ENCODE data around the gene OR4E1.
"Not testable (repeated sequence)": the region's sequence is repeated elsewhere in the genome, so short reads cannot be mapped to it uniquely, and the experiment has no call there.

The OR4E1 gene, protein sequence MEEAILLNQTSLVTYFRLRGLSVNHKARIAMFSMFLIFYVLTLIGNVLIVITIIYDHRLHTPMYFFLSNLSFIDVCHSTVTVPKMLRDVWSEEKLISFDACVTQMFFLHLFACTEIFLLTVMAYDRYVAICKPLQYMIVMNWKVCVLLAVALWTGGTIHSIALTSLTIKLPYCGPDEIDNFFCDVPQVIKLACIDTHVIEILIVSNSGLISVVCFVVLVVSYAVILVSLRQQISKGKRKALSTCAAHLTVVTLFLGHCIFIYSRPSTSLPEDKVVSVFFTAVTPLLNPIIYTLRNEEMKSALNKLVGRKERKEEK

DNA sequence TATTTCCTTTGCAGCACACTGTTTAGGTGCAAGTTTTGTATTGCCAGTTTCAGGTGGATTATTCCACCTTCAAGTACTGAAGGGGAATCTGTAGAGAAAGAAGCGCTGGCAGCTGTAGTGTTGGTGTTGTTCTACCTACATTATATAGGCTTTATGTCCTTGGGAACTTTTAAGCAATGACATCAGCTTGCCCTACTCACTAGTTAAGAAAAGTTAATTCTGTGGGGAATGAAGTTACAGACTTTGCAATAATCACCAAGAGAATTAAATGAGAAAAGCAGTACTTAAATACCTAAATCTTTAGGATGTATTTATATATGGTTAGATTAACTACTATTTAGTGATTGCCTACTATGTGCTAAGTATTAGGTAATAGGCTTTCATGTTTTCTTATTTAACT is at the start of gene OR4E1:
OR4E1 (minus strand) TSS at position 101 of the 400 bp plus-strand sequence. CDS start 2,883 bp downstream, outside the sequence.
- DNase-seq (ENCODE audit: low read depth in 2 of 2), result no peak

DNA sequence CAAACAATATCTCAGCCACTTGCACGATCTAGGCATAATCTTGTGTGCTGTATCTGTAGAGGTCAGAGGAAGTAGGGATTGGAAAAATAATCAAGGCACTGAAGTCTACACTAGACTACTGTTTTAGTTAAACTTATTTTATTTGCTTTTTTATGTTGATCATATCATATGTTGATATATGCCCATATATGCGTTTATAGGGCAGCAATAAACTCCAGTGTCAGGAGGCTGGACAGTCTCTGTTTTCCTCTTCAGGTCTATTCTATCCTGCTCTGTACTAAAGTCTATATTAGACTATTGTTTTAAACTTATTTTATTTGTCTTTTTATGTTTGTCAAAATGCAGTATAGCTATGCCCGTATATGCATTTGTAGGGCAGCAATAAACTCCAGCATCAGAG is 47.9 kb upstream of the OR4E1 start:
- DNase-seq (ENCODE audit: low read depth in 2 of 2), result no peak

DNA sequence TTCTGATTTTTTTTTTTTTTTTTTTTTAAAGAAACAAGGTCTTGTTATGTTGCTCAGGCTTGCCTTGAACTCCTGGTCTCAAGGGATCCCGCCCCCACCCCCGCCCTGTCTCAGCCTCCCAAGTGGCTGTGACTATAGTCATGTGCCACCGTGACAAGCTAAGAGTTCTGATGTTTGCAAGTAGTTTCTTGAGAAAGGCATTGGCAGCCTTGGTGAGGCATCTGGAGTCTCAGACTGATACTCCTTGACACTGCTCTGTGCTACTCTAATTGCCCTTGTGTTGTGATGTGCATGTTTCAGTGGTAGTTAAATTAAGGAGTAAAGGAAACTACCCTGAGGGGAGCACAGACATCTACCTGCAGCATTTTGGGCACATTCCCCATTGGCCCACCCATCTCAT is 46.2 kb upstream of the OR4E1 start:
- no peak for DNase-seq (ENCODE audit: low read depth in 2 of 2)

DNA sequence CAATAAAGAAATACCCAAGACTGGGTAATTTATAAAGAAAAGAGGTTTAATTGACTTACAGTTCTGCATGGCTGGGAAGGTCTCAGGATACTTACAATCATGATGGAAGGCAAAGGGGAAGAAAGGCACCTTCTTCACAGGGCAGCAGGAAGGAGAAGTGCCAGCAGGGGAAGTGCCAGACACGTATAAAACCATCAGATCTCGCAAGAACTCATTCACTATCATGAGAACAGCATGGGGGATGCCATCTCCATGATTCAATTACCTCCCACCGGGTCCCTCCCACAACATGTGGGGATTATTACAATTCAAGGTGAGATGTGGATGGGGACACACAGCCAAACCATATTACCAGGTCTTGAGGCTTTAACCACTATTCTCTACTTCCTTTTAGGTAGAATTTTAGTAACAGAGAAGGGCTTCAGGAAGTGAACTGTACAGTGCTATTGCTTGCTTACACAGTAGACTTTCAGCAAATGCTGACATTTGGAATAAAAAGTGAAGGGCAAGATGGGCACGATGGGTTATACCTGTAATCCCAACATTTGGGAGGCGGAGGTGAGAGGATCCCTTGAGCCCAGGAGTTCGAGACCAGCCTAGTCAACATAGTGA is 40.8 kb upstream of the OR4E1 start:
- DNase-seq (ENCODE audit: low read depth in 2 of 2), result no peak

DNA sequence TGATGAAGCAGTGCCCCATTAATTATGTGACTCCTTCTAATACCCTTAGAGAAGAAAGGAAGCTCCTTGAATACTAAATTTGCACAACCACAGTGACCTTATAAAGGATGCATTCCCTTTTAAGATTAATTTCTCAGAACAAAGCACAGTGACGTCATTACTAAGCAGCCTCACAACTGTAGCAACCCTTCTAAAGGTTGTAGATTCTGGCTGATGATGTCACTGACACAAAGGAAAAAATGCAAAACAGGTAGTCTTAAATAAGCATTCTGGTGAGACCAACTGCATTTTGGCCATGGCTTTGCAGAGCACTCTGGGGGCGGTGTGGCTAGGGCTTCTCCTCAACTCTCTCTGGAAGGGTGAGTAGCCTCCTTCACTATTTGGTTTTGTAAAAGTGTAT is 38.4 kb upstream of the OR4E1 start:
- DNase-seq (ENCODE audit: low read depth in 2 of 2), result no peak

DNA sequence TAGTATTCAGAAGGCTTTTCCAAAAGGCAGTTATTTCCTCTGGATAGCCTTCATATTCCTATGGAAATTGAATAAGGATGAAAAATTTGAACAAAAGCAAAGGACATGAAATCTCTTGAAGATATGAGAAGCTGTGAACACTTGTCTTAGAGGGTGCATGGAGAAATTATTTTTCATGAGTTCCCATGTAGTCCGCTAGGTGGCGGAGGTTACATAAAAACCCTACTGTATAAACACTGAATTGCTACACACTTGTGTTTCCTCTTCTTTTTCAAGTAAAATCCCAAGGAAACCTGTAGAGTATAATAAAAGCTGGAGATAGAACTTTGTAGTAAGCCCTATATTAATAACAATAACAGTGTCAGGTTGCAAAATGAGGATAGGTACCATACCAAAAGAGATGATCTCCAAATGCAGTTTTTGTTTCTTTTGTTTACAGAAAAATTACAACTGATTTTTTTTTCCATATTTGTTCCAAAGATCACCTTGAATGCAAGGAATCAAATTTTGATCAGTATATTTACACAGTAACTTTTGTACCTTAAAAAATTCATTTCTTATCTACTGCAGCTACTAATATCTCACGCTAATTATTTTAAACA is 37.8 kb upstream of the OR4E1 start:
- peak in 1 of 2 experiments; percentile 7 for DNase-seq (ENCODE audit: low read depth in 2 of 2)

DNA sequence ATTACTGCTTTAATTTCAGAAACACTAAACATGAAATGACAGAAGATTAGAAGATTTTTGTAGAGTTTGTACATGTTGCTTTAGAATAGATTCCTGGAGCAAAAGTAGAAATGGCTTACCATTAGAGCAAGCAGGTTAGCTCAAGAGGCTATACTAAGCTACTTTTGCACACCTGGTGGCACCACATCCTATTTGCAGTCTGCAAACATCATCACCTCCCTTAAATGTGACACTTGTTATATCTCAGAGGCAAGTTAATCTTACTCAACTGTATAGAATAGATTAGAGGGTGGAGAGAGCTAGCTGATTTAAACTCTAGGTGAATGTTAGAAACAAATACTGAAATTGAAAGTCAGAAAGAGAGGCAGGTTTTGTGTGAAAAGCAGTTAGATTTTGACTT is 30.7 kb upstream of the OR4E1 start:
- no peak for DNase-seq (ENCODE audit: low read depth in 2 of 2)

DNA sequence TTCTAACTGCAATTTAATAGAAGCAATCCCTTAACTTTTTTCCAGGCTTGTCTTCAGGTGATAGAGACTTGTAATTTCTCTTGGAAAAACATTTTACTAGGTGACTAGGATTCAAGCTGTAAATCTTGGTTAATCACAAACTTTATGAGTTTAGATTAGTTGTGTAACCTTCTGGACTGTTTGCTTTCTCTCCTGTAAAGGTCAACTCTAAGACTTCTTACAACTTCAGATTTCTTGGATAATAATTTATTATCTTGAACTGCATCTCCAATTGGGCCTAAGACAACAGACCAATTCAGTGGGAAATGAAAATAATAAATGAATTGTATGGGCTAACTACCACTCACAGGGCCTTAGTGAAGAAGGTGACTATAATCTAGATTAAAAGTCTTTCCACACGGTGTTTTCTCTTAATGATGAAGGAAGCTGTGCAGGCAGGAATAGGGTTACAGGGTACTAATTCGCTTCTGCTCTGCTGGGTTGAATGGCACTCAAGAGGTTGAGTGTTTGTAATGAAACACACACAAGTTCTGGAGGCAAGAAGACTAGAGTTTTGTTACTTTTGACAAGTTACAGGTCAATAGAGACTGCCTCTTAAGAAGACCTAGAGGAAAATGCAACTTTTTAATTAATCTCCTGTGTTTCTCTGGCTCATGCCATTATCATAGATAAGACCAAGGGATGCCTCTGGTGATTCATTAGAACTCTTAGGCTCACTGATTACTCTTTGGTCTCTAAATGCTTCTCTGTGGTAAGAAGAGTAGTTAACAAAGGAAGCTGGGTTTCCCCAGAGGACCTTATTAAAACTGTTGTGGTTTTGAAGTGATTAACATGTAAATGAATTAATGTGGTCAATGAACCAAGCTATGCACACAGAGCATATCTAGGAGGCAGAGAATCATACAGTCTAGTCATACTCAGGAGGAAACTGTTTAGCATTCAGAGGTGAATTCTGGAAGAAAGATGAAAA is 30.0 kb upstream of the OR4E1 start:
- no peak for DNase-seq (ENCODE audit: low read depth in 2 of 2)

DNA sequence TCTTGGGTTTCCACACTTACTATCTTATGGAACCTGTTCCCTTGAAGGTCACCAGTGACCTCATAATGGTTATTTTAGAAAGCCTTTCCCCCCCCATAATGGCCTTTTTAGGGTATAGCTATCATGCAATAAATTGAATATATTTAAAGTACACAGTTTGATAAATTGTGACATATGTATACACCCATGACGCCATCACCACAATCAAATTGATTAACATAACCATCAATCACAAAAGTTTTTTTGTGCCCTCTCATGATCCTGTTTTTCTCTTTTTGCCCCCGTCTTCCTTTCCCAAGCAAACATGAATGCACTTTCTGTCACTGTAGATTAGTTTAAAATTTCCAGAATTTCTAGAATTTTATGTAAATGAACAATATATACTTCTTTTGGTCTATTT is 28.7 kb upstream of the OR4E1 start:
- DNase-seq (ENCODE audit: low read depth in 2 of 2), result no peak

DNA sequence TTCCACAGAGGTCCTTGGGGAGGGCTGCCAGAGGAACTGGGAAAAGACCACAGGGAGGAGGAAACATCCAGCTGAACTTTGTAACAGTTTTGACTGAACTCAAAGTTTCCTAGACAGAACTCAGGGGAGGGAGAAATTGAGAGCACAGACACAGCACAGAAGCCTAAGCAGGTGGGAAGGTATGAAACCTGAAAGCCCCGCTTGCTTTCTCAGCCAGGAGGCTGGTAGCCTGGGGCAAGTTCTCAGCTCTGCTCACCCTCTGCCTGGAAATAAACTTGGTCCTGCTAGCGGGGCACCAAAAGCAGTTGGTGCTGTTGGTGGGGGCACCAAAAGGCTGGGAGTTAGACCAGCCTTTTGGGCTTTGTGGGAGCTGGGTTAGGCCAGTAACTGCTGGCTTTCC is 25.9 kb upstream of the OR4E1 start:
- DNase-seq (ENCODE audit: low read depth in 2 of 2), result no peak

DNA sequence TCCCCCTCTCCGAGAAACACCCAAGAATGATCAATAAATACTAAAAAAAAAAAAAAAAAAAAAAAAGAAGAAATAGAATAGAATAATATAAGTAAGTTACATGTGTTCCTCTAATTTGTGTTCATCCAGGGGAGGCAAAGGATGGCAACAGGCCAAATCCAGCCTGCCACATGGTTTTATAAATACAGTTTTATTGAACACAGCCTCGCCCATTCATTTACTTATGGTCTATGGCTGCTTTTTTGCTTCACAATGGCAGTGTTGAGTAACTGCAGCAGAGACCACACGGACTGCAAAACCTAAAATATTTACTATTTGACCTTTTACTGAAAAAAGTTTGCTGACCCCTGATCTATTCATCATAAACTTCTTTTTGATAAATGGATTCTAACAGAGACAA is 24.9 kb upstream of the OR4E1 start:
- DNase-seq (ENCODE audit: low read depth in 2 of 2), result not testable (repeated sequence)

DNA sequence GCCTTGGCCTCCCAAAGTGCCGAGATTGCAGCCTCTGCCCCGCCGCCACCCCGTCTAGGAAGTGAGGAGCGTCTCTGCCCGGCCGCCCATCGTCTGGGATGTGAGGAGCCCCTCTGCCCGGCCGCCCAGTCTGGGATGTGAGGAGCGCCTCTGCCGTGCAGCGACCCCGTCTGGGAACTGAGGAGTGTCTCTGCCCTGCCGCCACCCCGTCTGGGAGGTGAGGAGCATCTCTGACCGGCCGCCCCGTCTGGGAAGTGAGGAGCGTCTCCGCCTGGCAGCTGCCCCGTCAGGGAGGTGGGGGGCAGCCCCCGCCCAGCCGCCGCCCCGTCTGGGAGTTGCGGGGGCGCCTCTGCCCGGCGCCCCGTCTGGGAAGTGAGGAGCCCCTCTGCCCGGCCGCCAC is 24.0 kb upstream of the OR4E1 start:
- not testable (repeated sequence) for DNase-seq (ENCODE audit: low read depth in 2 of 2)

DNA sequence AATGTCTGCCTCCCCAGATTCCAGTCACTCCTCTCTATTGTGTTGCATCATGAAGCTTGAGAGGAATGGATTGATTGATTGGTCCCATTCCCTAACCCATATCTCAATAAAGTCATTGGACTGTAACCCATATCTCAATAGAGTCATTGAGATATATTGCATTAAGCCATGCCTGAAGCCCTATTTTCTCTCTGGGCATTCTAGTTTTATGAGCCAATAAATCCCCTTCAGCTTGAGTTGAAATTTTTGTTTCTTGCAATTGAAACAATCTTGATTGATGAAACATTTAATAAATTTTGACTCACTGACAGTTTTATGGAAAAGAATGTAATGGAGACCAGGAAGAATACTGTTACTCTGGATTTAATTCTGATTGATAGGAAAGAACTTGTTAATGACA is 20.8 kb upstream of the OR4E1 start:
- DNase-seq (ENCODE audit: low read depth in 2 of 2), result no peak

DNA sequence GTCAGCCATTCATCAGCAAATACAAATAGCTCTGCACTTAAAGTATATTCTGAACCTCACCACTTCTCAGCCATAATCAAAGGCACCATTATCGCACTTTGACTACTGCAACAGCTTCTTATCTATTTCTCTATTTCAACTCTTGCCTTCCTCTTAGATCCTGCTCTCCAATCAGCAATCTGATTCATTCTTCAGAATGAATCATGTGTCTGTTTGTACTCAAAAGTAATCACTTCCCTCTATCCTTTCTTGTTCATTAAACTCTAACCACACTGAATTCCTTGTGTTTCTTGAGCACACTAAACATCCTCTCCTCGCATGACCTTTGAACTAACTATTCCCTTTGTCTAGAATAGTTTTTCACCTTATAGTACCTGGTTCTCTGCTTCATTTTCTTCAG is 12.8 kb upstream of the OR4E1 start:
- no peak for DNase-seq (ENCODE audit: low read depth in 2 of 2)

DNA sequence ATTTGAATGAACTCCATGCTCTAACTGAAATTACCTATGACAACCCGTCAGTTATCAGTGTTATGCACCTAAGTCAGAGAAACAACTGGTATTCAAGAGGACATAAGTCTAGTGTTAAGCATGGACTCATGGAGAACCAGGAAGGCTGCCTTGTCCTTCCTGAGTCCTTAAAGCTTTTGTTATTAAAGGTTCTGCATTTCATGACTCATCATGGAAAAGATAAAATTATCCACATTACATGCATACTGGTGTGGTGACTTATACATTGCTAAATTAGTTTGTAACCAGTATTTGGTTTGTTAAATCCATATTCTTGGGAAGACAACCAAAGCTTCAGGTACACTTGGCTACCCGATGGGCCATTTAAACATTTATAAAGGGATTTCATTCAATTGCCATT is 6.5 kb upstream of the OR4E1 start:
- DNase-seq (ENCODE audit: low read depth in 2 of 2), result no peak

DNA sequence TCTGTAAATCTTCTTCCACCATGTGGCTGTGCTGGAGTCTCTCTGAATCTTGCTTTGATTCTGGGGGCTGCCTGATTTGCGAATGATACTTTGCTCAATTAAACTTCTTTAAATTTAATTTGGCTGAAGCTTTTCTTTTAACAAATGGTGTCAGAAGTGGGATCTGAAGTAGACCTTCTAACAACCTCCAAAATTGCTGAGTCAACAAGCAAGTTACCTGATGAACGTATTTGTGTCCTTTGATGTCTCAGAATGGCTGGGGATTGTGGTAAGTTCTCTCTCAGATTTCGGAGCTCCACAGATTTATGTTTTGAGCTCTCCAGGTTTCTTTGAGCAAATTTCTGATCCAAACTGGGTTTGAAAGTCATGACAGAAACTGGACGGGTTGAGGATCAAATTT is 1.9 kb upstream of the OR4E1 start:
- DNase-seq (ENCODE audit: low read depth in 2 of 2), result no peak

DNA sequence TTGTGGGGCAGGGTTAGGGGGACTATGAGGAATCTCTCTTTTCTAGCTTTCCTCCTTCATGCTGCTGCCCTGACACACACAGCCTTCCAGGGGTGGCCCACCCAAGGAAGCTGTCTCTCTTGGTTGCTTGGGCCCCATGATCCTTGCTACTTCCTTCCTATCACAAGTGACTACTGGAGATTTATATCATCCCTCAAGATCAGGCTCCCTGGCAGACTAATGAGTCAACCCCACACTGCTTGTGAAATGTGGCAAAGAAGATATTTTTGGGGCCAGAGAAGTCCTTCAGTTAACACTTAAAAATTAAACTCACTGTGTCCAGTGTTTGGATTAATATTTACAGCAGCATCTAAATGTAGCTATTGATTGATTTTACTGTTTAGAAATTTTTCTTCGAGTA is 1.5 kb downstream of the OR4E1 start:
- DNase-seq (ENCODE audit: low read depth in 2 of 2), result no peak

DNA sequence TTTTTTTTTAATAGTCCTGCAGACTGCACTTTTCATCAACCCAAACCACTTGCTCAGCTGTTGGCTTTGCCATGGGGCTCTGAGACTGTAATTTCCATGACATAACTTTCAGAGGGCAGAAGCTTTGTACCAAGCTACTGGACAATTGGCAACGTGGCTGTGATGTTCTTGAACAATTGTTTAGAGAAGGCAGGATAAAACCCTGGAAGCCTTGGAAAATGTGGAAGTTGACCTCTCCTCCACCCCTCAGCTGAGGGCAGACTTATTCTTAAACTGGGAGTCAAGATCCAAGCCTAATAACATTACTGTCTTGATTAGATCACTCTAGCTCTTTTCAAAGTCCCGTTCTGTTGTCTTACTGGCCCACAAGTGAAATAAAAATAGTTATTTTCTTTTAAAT is 2.2 kb downstream of the OR4E1 start:
- DNase-seq (ENCODE audit: low read depth in 2 of 2), result no peak

DNA sequence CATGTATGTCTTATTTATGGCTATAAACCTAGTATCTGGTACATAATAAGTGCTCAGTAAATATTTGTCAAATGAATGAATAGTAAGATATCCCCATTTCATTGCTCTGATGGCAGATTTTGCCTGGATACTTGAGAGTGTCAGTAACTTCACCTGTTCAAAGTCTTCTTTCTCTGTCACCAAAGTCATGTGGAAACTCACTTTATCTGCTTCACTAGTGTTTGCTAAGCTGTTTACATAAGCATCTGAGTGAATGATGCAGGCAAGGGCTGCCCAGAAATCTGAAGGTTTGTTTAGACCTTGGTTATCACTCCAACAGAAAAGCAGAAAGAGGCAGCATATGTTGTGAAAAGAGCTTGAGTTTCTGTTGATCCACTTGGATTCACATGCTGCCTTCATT is 4.3 kb downstream of the OR4E1 start:
- no peak for DNase-seq (ENCODE audit: low read depth in 2 of 2)

DNA sequence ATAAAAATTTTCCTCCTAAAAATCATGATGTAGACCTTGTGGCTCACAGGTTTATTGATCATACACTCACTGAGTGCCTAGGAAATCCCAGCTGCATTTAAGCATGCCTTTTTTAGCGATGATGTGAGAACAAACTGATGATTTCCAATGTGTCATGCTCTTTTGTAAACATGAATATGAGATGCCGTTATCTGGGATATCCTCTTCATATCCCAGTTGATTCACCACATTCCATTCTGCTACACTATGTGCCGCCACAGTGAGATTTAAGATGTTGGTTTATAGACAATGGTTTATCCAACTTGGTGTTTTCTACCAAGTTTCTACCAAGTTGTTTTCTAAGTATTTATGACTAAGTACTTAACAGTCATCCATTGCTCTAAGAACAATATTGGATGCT is 5.2 kb downstream of the OR4E1 start:
- DNase-seq (ENCODE audit: low read depth in 2 of 2), result no peak

DNA sequence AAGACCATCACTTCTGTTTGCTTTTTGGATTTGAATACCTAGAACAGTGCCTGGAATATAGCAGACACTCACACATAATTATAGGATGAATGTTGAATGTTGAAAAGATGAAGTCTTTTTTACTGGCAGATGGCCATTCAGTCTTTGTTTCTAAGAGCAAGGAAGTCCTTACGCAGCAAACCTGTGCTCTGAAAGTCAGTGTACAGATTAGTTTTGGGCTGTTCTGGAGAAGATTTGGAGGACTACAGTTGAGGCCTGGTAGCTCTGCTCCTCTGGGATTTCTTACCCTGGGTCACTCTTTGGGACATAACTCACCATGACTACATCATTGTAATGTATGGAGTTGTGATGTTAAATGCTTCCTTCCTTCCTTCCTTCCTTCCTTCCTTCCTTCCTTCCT is 16.6 kb downstream of the OR4E1 start:
- DNase-seq (ENCODE audit: low read depth in 2 of 2), result no peak

DNA sequence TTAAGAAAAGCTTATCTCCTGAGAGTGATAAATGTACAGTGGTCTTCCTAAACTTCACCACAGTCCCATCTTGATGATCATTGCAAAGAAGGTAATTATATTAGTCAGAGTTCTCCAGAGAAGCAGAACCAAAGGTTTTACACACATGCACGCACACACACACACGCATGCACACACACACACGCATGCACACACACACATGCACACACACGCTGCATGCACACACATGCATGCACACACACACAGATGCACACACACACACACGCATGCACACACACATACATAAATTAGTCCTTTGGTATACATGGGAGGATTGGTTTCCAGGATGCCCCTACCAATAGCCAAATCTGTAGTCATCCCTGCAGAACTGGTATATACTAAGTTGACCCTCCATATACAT is 19.4 kb downstream of the OR4E1 start:
- no peak for DNase-seq (ENCODE audit: low read depth in 2 of 2)
